Activated B cell treated with CpG ODN at 0.5 μM for 24 hours (primary cell): ENCODE results near the gene CCDC88C. TPM values are rescaled to one million over a fixed set of nuclear protein-coding genes. Genes with fewer than 3 reads are reported as not detected.
A peak's percentile ranks its signal among the peaks of the same experiment; 100 is the strongest.

ENCODE experiments used
- ATAC-seq: fragments of 200-7000 bp; cut with Tn5 transposase; one replicate; pipeline ENCODE4 v1.10.0; 2021; ENCODE audit warnings: low read depth, mild to moderate bottlenecking, moderate library complexity
- CTCF ChIA-PET: fragments of 350-600 bp; sonication (Branson Sonifier 250); formaldehyde crosslinking; loops from one replicate; lab custom pipeline; 2021; ENCODE audit warnings: antibody characterized with exemption; lab: Charles Lee
- POLR2A ChIA-PET: fragments of 350-600 bp; sonication (Branson Sonifier 250); formaldehyde crosslinking; loops from one replicate; lab custom pipeline; 2021; ENCODE audit warnings: antibody characterized with exemption; lab: Charles Lee
- DNase-seq: peaks from one replicate; pipeline ENCODE4 v3.0.0; 2022
- H3K27ac Mint-ChIP-seq: one replicate; pipeline ENCODE4 v1.8.0; 2020; ENCODE audit warnings: mixed read lengths
- H3K27me3 Mint-ChIP-seq: one replicate; pipeline ENCODE4 v1.8.0; 2021; ENCODE audit warnings: mixed read lengths
- H3K36me3 Mint-ChIP-seq: one replicate; pipeline ENCODE4 v1.8.0; 2021; ENCODE audit warnings: low read depth, mixed read lengths
- H3K4me1 Mint-ChIP-seq: one replicate; pipeline ENCODE4 v1.8.0; 2021; ENCODE audit warnings: mixed read lengths
- H3K4me3 Mint-ChIP-seq: one replicate; pipeline ENCODE4 v1.8.0; 2020; ENCODE audit warnings: mild to moderate bottlenecking, mixed read lengths
- H3K9me3 Mint-ChIP-seq: one replicate; pipeline ENCODE4 v1.8.0; 2020; ENCODE audit warnings: mixed read lengths
- CTCF ChIP-seq: fragments of 200-600 bp; IDR thresholded peaks from one replicate; pipeline ENCODE4 v1.8.0; 2022; ENCODE audit warnings: antibody characterized with exemption, mild to moderate bottlenecking
- intact Hi-C: fragments of 100-400 bp; cut with micrococcal nuclease; formaldehyde crosslinking; loops from one replicate; pipeline ENCODE4 v1.15.1; 2024
- total RNA-seq: library from RNA; stranded (reverse); gene quantifications from 2 replicates; pipeline ENCODE4 v1.2.3, GENCODE V29; 2022

The CCDC88C gene
- total RNA-seq, 1 donor from 2014 or later: 164 TPM

GRCh38 chr14:91396959-91397815, 20.4 kb downstream of the CCDC88C start:
- Mint-ChIP-seq H3K4me3 (peak overlapping the region; percentile 66), H3K4me1 (peaks cover 91% of the 10 kb centered on the region), H3K9me3 (no peaks in the 10 kb centered on the region), H3K36me3 (peaks cover 11% of the 10 kb centered on the region), H3K27me3 (no peaks in the 10 kb centered on the region), H3K27ac (peak overlapping the region; percentile 79)
- intact Hi-C loops: loop anchor here (1.0 kb wide), 2 partner anchors 17 to 23 kb away; no protein-coding TSS in a partner anchor
- TF ChIP-seq CTCF: no peak
- DNase-seq (no peak), ATAC-seq (peak; percentile 56)
- CTCF ChIA-PET: interaction anchor here (3.6 to 4.4 kb wide), 2 partner anchors 19 to 73 kb away, joined by 19 to 29 read pairs; partner anchors contain the start of gene CCDC88C
- POLR2A ChIA-PET: interaction anchor here (1.0 to 7.8 kb wide), 6 partner anchors 17 to 51 kb away, joined by 3 to 129 read pairs (median 12); partner anchors contain the start of gene CCDC88C

GRCh38 chr14:91396013-91396660, 21.5 kb downstream of the CCDC88C start:
- DNase-seq: no peak
- Mint-ChIP-seq H3K36me3 (peaks cover 13% of the 10 kb centered on the region), H3K27me3 (no peaks in the 10 kb centered on the region), H3K4me3 (no peak overlapping the region), H3K4me1 (peaks cover 94% of the 10 kb centered on the region), H3K9me3 (no peaks in the 10 kb centered on the region), H3K27ac (peak overlapping the region; percentile 79)
- no peak for ATAC-seq
- ChIA-PET CTCF (no interaction called here), POLR2A (interaction anchor here (1.0 kb wide), 1 partner anchor 22 kb away, joined by 3 read pairs; no protein-coding TSS in a partner anchor)
- TF ChIP-seq CTCF: no peak
- intact Hi-C loops: no loop called here

GRCh38 chr14:91395466-91395865, 22.2 kb downstream of the CCDC88C start:
- H3K36me3 Mint-ChIP-seq: peaks cover 13% of the 10 kb centered on the region

GRCh38 chr14:91394105-91395081, 23.2 kb downstream of the CCDC88C start:
- ChIA-PET CTCF (no interaction called here), POLR2A (interaction anchor here (1.0 to 1.6 kb wide), 3 partner anchors 17 to 21 kb away, joined by 3 to 5 read pairs (median 3); no protein-coding TSS in a partner anchor)
- peaks cover 92% of the 10 kb centered on the region for H3K4me1 Mint-ChIP-seq
- H3K4me3 Mint-ChIP-seq: no peak overlapping the region
- DNase-seq (no peak), ATAC-seq (no peak)
- H3K36me3 Mint-ChIP-seq: peaks cover 13% of the 10 kb centered on the region
- intact Hi-C loops: no loop called here
- TF ChIP-seq CTCF: no peak
- H3K27me3 Mint-ChIP-seq: no peaks in the 10 kb centered on the region
- no peaks in the 10 kb centered on the region for H3K9me3 Mint-ChIP-seq
- H3K27ac Mint-ChIP-seq: no peak overlapping the region

More at GRCh38 chr14:91395466-91395865, 22.2 kb downstream of the CCDC88C start:
- Mint-ChIP-seq H3K27ac (peak overlapping the region; percentile 79), H3K9me3 (no peaks in the 10 kb centered on the region), H3K4me1 (peaks cover 96% of the 10 kb centered on the region), H3K4me3 (no peak overlapping the region), H3K27me3 (no peaks in the 10 kb centered on the region)
- intact Hi-C loops: no loop called here
- DNase-seq (no peak), ATAC-seq (no peak)
- no peak for TF ChIP-seq CTCF
- ChIA-PET POLR2A (interaction anchor here (1.0 kb wide), 2 partner anchors 20 to 23 kb away, joined by 3 to 5 read pairs; no protein-coding TSS in a partner anchor), CTCF (no interaction called here)
